GM23338 (cell line): ENCODE results near the gene STK31. TPM values are rescaled to one million over a fixed set of nuclear protein-coding genes. Genes with fewer than 3 reads are reported as not detected.

Experiments
- ATAC-seq: fragments of 200-7000 bp; cut with Tn5 transposase; 3 replicates; pipeline ENCODE4 v1.9.1; 2020
- DNase-seq: peaks from one replicate; pipeline ENCODE4 v3.0.0-alpha.2; 2015; ENCODE audit warnings: low spot score
- H2AFZ ChIP-seq: fragments of 200-600 bp; sonication (generic); 2 replicates; pipeline ENCODE4 v1.8.0; 2016; ENCODE audit warnings: antibody characterized with exemption, mild to moderate bottlenecking, moderate library complexity
- H3F3A ChIP-seq: fragments of 200-600 bp; sonication (generic); replicated peaks from 2 replicates; pipeline ENCODE4 v1.8.0; 2017; ENCODE audit warnings: antibody characterized with exemption, mixed run types, low read depth
- H3K27ac ChIP-seq: fragments of 200-600 bp; sonication (generic); 2 replicates; pipeline ENCODE4 v1.6.1; 2016; ENCODE audit warnings: low read depth
- H3K27me3 ChIP-seq: fragments of 200-600 bp; sonication (generic); 2 replicates; pipeline ENCODE4 v1.8.0; 2016; ENCODE audit warnings: mild to moderate bottlenecking, mixed run types, moderate library complexity; ENCODE audit not compliant: insufficient read depth
- H3K36me3 ChIP-seq: fragments of 200-600 bp; sonication (generic); 2 replicates; pipeline ENCODE4 v1.8.0; 2016; ENCODE audit warnings: mild to moderate bottlenecking; ENCODE audit not compliant: insufficient read depth
- H3K4me1 ChIP-seq: fragments of 200-600 bp; sonication (generic); 2 replicates; pipeline ENCODE4 v1.8.0; 2016; ENCODE audit warnings: mild to moderate bottlenecking, moderate library complexity; ENCODE audit not compliant: insufficient read depth
- H3K4me2 ChIP-seq: fragments of 200-600 bp; sonication (generic); 2 replicates; pipeline ENCODE4 v1.7.1; 2017; ENCODE audit warnings: mixed run types
- H3K4me3 ChIP-seq: fragments of 200-600 bp; sonication (generic); 2 replicates; pipeline ENCODE4 v1.6.1; 2016; ENCODE audit warnings: mixed run types
- H3K79me2 ChIP-seq: fragments of 200-600 bp; sonication (generic); replicated peaks from 2 replicates; pipeline ENCODE4 v1.8.0; 2017; ENCODE audit warnings: mild to moderate bottlenecking; ENCODE audit not compliant: insufficient read depth
- H3K9me2 ChIP-seq: fragments of 200-600 bp; sonication (generic); 2 replicates; pipeline ENCODE4 v1.8.0; 2017; ENCODE audit not compliant: insufficient read depth
- H4K20me1 ChIP-seq: fragments of 200-600 bp; sonication (generic); replicated peaks from 2 replicates; pipeline ENCODE4 v1.8.0; 2017; ENCODE audit warnings: mild to moderate bottlenecking; ENCODE audit not compliant: insufficient read depth
- H3K27ac Mint-ChIP-seq: 2 replicates; pipeline ENCODE4 v1.8.0; 2020; ENCODE audit warnings: inconsistent platforms, mild to moderate bottlenecking, moderate library complexity, mixed read lengths
- H3K27me3 Mint-ChIP-seq: 3 replicates; pipeline ENCODE4 v1.8.0; 2022; ENCODE audit warnings: low read depth, mild to moderate bottlenecking, moderate library complexity, mixed read lengths, inconsistent platforms; ENCODE audit not compliant: insufficient read depth, poor library complexity
- H3K36me3 Mint-ChIP-seq: 3 replicates; pipeline ENCODE4 v1.8.0; 2021; ENCODE audit warnings: low read depth, mild to moderate bottlenecking, inconsistent platforms, moderate library complexity, mixed read lengths
- H3K4me1 Mint-ChIP-seq: 3 replicates; pipeline ENCODE4 v1.8.0; 2020; ENCODE audit warnings: mild to moderate bottlenecking, inconsistent platforms, mixed read lengths
- H3K4me3 Mint-ChIP-seq: 3 replicates; pipeline ENCODE4 v1.8.0; 2021; ENCODE audit warnings: moderate library complexity, mild to moderate bottlenecking, inconsistent platforms, mixed read lengths
- H3K9me3 Mint-ChIP-seq: 3 replicates; pipeline ENCODE4 v1.8.0; 2020; ENCODE audit warnings: moderate library complexity, mild to moderate bottlenecking, inconsistent platforms, mixed read lengths
- CREB1 ChIP-seq: fragments of 250-450 bp; sonication (Bioruptor Pico); IDR thresholded peaks from 2 replicates; pipeline ENCODE4 v1.5.0; 2020; ENCODE audit warnings: low read depth, mild to moderate bottlenecking, moderate library complexity
- CTCF ChIP-seq, 2 experiments: fragments of 200-600 bp in 1 of 2; sonication (generic) in 1 of 2; conservative IDR thresholded peaks; 2 replicates each; pipeline versions ENCODE4 v1.5.1 to v1.6.1; 2016 to 2017; ENCODE audit warnings: antibody characterized with exemption in 2 of 2, low read depth in 2 of 2, mild to moderate bottlenecking in 2 of 2, moderate library complexity in 1 of 2
- ETS1 ChIP-seq: IDR thresholded peaks from 2 replicates; pipeline ENCODE4 v1.6.1; 2016; ENCODE audit warnings: antibody characterized with exemption
- EZH2 ChIP-seq: fragments of 200-600 bp; sonication (generic); IDR thresholded peaks from one replicate; pipeline ENCODE4 v1.8.0; 2017; ENCODE audit warnings: antibody characterized with exemption, mild to moderate bottlenecking, low read depth; ENCODE audit not compliant: unreplicated experiment
- EZH2phosphoT487 ChIP-seq: fragments of 200-600 bp; sonication (generic); IDR thresholded peaks from one replicate; pipeline ENCODE4 v1.8.1; 2018; ENCODE audit warnings: antibody characterized with exemption; ENCODE audit not compliant: unreplicated experiment
- JUNB ChIP-seq: IDR thresholded peaks from one replicate; pipeline ENCODE4 v1.6.1; 2016; ENCODE audit warnings: antibody characterized with exemption; ENCODE audit not compliant: unreplicated experiment
- NANOG ChIP-seq: IDR thresholded peaks from 2 replicates; pipeline ENCODE4 v1.6.1; 2016; ENCODE audit warnings: antibody characterized with exemption, borderline replicate concordance
- POLR2AphosphoS5 ChIP-seq: IDR thresholded peaks from 2 replicates; pipeline ENCODE4 v1.6.1; 2016; ENCODE audit warnings: antibody characterized with exemption, low read depth
- REST ChIP-seq: IDR thresholded peaks from one replicate; pipeline ENCODE4 v1.6.1; 2018; ENCODE audit warnings: antibody characterized with exemption; ENCODE audit not compliant: unreplicated experiment
- STAT1 ChIP-seq: IDR thresholded peaks from one replicate; pipeline ENCODE4 v1.6.1; 2016; ENCODE audit warnings: antibody characterized with exemption; ENCODE audit not compliant: unreplicated experiment
- ZNF114 ChIP-seq: fragments of 250-450 bp; sonication (Bioruptor Pico); IDR thresholded peaks from 2 replicates; pipeline ENCODE4 v1.5.0; 2020; ENCODE audit warnings: mild to moderate bottlenecking, moderate library complexity
- ZNF331 ChIP-seq: fragments of 250-450 bp; sonication (Bioruptor Pico); IDR thresholded peaks from 2 replicates; pipeline ENCODE4 v1.5.0; 2020; ENCODE audit warnings: low read depth, mild to moderate bottlenecking, moderate library complexity
- ZNF462 ChIP-seq: fragments of 250-450 bp; sonication (Bioruptor Pico); IDR thresholded peaks from 2 replicates; pipeline ENCODE4 v1.5.0; 2020; ENCODE audit warnings: mild to moderate bottlenecking, moderate library complexity
- polyA plus RNA-seq: library from polyadenylated mRNA; unstranded; fragments of >200 nt; fragmentation: Nextera tagmentation; extraction: Ambion mirVana; gene quantifications from 2 replicates; pipeline ENCODE4 v1.2.1, GENCODE V29; 2016
- total RNA-seq: library from RNA; depleted of rRNA; stranded (reverse); fragments of >200 nt; shearing (Covaris generic); gene quantifications from 2 replicates; pipeline ENCODE4 v1.2.3, GENCODE V29; 2014

The STK31 gene
- total and polyA plus RNA-seq, 2 experiments from 2014 or later = 0.31 to 0.55 TPM

- Histone ChIP-seq H3K79me2 (no peaks in the 10 kb centered on the region), H2AFZ (no peak overlapping the region), H3K9me2 (no peaks in the 10 kb centered on the region), H3K36me3 (peaks cover 3% of the 10 kb centered on the region; the same call in 1 of the 2 replicates), H3F3A (no peaks in the 10 kb centered on the region), H4K20me1 (no peaks in the 10 kb centered on the region), H3K4me1 (no peaks in the 10 kb centered on the region), H3K4me3 (no peak overlapping the region), H3K27me3 (no peaks in the 10 kb centered on the region), H3K27ac (no peak overlapping the region), H3K4me2 (no peak overlapping the region)
- Mint-ChIP-seq H3K9me3 (peaks cover 38% of the 10 kb centered on the region), H3K27me3 (no peaks in the 10 kb centered on the region), H3K4me3 (no peak overlapping the region), H3K27ac (no peak overlapping the region), H3K4me1 (no peaks in the 10 kb centered on the region), H3K36me3 (peaks cover 37% of the 10 kb centered on the region)
- TF ChIP-seq CTCF (conservative IDR thresholded peaks at IDR 0.05; ENCODE audit: low read depth in 2 of 2) = no peak
- TF ChIP-seq ZNF114 = no peak
- no peak for TF ChIP-seq CREB1
- no peak for TF ChIP-seq NANOG
- TF ChIP-seq ZNF331 (CRISPR knock-in tag) = no peak
- TF ChIP-seq EZH2 = no peak
- TF ChIP-seq ETS1 = no peak
- TF ChIP-seq EZH2phosphoT487 = no peak
- TF ChIP-seq JUNB = no peak
- no peak for TF ChIP-seq ZNF462
- no peak for TF ChIP-seq REST
- no peak for TF ChIP-seq POLR2AphosphoS5
- TF ChIP-seq STAT1 = no peak
- ATAC-seq (no peak), DNase-seq (no peak)
Observed at GRCh38 chr7:23791721-23792120, 81.7 kb downstream of the STK31 start.
